ENCODE measurements around the gene SMARCA2.

The SMARCA2 gene

DNA sequence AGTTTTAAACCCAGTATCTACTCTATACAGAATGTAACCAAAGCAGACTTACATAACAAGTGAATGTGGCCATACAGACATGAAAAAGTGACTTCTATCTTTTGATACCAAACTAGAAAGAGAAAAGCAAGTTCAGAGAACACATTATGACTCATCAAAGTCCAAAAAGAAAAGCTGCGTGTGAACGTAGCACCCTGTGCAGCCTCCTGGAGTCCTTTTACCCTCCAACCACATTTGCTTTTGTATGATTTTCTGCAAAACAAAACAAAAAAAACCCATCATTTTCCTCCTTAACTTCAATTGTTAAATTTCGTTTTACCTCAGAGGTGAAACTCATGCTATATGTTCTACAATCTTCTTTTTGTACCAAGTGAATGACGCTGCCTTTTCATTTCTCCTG lies 2.8 kb upstream of the SMARCA2 start:
- Histone ChIP-seq H3K27ac (ENCODE audit: low read depth, low read length, poor library complexity, severe bottlenecking) (no peak overlapping the region), H2AFZ (ENCODE audit: low read length) (no peak overlapping the region), H3K4me3 (ENCODE audit: low read depth, low read length, poor library complexity, severe bottlenecking) (no peak overlapping the region), H3K9ac (ENCODE audit: low read length) (no peak overlapping the region), H3K27me3 (ENCODE audit: insufficient read depth, low read length) (no peaks in the 10 kb centered on the region), H3K79me2 (ENCODE audit: insufficient read depth, low read length) (no peaks in the 10 kb centered on the region), H3K4me1 (ENCODE audit: insufficient read depth, low read length, severe bottlenecking) (peaks cover 8% of the 10 kb centered on the region), H3F3A (ENCODE audit: insufficient read depth, low read length) (no peaks in the 10 kb centered on the region), H3K36me3 (ENCODE audit: insufficient read depth, low read length) (no peaks in the 10 kb centered on the region), H3K4me2 (ENCODE audit: low read length) (no peak overlapping the region), H3K9me3 (ENCODE audit: low read length) (no peaks in the 10 kb centered on the region), H3K9me2 (ENCODE audit: low read depth, low read length) (no peaks in the 10 kb centered on the region), H4K20me1 (ENCODE audit: insufficient read depth, low read length) (no peaks in the 10 kb centered on the region)
- TF ChIP-seq EZH2 (IDR thresholded peaks at IDR 0.05; ENCODE audit: borderline replicate concordance, low read length) = no peak
- TF ChIP-seq, protein P1, sequence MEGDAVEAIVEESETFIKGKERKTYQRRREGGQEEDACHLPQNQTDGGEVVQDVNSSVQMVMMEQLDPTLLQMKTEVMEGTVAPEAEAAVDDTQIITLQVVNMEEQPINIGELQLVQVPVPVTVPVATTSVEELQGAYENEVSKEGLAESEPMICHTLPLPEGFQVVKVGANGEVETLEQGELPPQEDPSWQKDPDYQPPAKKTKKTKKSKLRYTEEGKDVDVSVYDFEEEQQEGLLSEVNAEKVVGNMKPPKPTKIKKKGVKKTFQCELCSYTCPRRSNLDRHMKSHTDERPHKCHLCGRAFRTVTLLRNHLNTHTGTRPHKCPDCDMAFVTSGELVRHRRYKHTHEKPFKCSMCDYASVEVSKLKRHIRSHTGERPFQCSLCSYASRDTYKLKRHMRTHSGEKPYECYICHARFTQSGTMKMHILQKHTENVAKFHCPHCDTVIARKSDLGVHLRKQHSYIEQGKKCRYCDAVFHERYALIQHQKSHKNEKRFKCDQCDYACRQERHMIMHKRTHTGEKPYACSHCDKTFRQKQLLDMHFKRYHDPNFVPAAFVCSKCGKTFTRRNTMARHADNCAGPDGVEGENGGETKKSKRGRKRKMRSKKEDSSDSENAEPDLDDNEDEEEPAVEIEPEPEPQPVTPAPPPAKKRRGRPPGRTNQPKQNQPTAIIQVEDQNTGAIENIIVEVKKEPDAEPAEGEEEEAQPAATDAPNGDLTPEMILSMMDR (IDR thresholded peaks at IDR 0.05; ENCODE audit: low read length) = no peak

DNA sequence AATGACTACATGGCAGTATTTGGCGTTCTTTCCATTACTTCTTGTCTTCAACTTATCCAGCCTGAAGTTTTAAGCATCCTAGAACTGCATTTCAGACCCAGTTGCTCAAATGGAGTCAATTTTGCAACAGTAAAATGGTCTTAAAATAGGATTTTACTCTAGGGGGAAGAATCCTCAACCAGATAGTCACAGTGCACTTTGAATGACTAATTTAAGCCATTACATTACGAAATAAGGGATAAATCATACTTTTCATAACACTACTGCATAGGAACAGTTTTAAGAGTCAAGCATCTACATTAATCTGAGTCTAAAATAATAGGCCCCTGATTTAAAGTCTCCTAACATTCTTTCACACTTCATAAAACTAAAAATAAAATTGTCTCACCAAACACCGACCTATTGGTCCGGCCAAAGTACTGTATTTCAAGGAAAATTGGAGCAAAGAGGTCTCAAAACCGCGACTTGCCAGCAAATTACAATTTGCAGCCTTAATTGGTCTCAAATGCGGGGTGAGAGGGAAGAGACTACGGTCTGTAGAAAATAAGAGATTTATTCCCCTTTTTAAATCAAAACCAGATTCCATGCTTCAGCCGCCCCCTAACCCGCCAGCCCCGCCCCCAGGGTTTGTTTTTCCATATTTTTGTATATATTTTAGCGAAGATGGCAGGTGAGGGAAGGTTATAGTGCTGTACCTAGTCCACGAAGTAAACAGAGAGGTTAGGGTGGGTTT lies 1.2 kb upstream of the SMARCA2 start:
- Histone ChIP-seq H3K79me2 (ENCODE audit: insufficient read depth, low read length) (peaks cover 10% of the 10 kb centered on the region), H3K4me1 (ENCODE audit: insufficient read depth, low read length, severe bottlenecking) (peaks cover 18% of the 10 kb centered on the region), H3K4me3 (ENCODE audit: low read depth, low read length, poor library complexity, severe bottlenecking) (peak overlapping the region; percentile 95), H3K36me3 (ENCODE audit: insufficient read depth, low read length) (no peaks in the 10 kb centered on the region), H2AFZ (ENCODE audit: low read length) (peak overlapping the region; percentile 99), H3F3A (ENCODE audit: insufficient read depth, low read length) (no peaks in the 10 kb centered on the region; the same call in 1 of the 2 replicates), H3K27me3 (ENCODE audit: insufficient read depth, low read length) (no peaks in the 10 kb centered on the region), H4K20me1 (ENCODE audit: insufficient read depth, low read length) (no peaks in the 10 kb centered on the region), H3K27ac (ENCODE audit: low read depth, low read length, poor library complexity, severe bottlenecking) (no peak overlapping the region), H3K9me2 (ENCODE audit: low read depth, low read length) (no peaks in the 10 kb centered on the region), H3K9me3 (ENCODE audit: low read length) (no peaks in the 10 kb centered on the region), H3K4me2 (ENCODE audit: low read length) (peak overlapping the region; percentile 95), H3K9ac (ENCODE audit: low read length) (peak overlapping the region; percentile 84)
- TF ChIP-seq, protein P1 (IDR thresholded peaks at IDR 0.05; ENCODE audit: low read length) = no peak
- no peak for TF ChIP-seq EZH2 (IDR thresholded peaks at IDR 0.05; ENCODE audit: borderline replicate concordance, low read length)

DNA sequence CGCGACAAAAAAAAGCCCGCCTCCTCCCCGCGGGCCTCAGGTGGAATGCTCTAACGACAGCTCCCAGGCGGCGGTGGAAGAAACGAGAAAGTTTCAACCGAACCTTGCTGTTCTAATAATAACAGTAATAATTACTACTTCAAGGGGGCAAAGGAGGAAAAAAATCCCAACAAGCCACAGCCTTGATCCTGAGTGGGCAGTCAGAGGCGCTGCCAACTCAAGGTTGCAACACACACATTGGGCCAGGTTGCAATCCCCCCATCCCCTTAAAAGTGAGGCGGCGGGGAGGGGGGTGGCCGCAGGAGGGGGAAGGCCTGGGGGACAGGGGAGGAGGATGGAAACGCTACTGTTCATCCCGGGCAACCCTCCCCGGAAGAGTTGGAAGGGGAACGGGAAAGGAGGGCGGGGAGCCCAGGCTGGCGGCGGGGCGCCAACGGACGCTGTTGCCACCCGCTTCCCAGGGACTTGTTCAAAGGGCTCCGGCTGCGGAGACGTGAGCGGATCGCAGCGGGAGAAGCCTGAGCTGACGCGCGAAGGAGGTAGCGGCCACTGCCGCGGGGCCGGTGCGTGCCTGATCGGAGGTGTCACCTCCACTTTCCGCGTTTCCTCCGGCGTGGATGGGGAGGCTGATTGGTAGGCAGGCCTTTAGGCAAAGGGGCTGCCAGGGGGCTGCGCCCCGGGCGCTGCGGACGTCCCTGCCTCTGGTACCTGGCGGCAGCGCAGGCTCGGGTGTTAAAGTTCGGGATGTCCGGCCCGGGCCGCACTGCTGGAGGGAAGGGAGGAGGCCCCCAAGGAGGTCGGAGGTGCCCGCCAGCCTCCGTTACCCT lies 647 bp downstream of the SMARCA2 start:
- H3K27me3 ChIP-seq (ENCODE audit: insufficient read depth, low read length) = no peaks in the 10 kb centered on the region
- H3K9ac ChIP-seq (ENCODE audit: low read length) = peak overlapping the region; percentile 75
- TF ChIP-seq EZH2 (IDR thresholded peaks at IDR 0.05; ENCODE audit: borderline replicate concordance, low read length) = no peak
- TF ChIP-seq, protein P1 (IDR thresholded peaks at IDR 0.05; ENCODE audit: low read length) = no peak
- H3K36me3 ChIP-seq (ENCODE audit: insufficient read depth, low read length) = no peaks in the 10 kb centered on the region
- H3K4me1 ChIP-seq (ENCODE audit: insufficient read depth, low read length, severe bottlenecking) = peaks cover 22% of the 10 kb centered on the region
- H2AFZ ChIP-seq (ENCODE audit: low read length) = 0 out of 2 replicates have a peak overlapping the region, but pooled peaks have one; percentile 54
- no peaks in the 10 kb centered on the region for H3K9me3 ChIP-seq (ENCODE audit: low read length)
- H3K9me2 ChIP-seq (ENCODE audit: low read depth, low read length) = no peaks in the 10 kb centered on the region
- peaks cover 29% of the 10 kb centered on the region for H3K79me2 ChIP-seq (ENCODE audit: insufficient read depth, low read length)
- no peaks in the 10 kb centered on the region; the same call in 1 of the 2 replicates for H3F3A ChIP-seq (ENCODE audit: insufficient read depth, low read length)
- H3K27ac ChIP-seq (ENCODE audit: low read depth, low read length, poor library complexity, severe bottlenecking) = peak overlapping the region; percentile 73
- 0 out of 2 replicates have a peak, but pooled peaks cover 4% of the 10 kb centered on the region for H4K20me1 ChIP-seq (ENCODE audit: insufficient read depth, low read length)
- H3K4me3 ChIP-seq (ENCODE audit: low read depth, low read length, poor library complexity, severe bottlenecking) = peak overlapping the region; percentile 95
- peak overlapping the region; percentile 95 for H3K4me2 ChIP-seq (ENCODE audit: low read length)
